Panc1 (cell line): ENCODE data around the gene C1orf198. TPM values are rescaled to one million over a fixed set of nuclear protein-coding genes. Genes with fewer than 3 reads are reported as not detected.

ENCODE experiments used
- ATAC-seq: fragments of 200-7000 bp; cut with Tn5 transposase; 2 replicates; pipeline ENCODE4 v1.9.1; 2020; ENCODE audit warnings: mild to moderate bottlenecking, moderate library complexity
- BruUV-seq: library from RNA; stranded (reverse); fragments of 400-500 nt; replicated peaks from 2 replicates; lab custom pipeline; 2021; lab: Mats Ljungman, UMichigan
- CTCF ChIA-PET: fragments of 300-600 bp; sonication (Branson Sonifier 250); formaldehyde crosslinking; loops from one replicate; lab custom pipeline; 2022; ENCODE audit warnings: antibody characterized with exemption; lab: Charles Lee
- POLR2A ChIA-PET: fragments of 300-600 bp; sonication (Branson Sonifier 250); formaldehyde crosslinking; loops from one replicate; lab custom pipeline; 2022; ENCODE audit warnings: antibody characterized with exemption; lab: Charles Lee
- DNase-seq: peaks from one replicate; pipeline ENCODE4 v3.0.0-alpha.2; 2010; ENCODE audit warnings: low read depth, low spot score
- H3K27ac ChIP-seq: 2 replicates; pipeline ENCODE4 v1.5.1; 2011; ENCODE audit warnings: mild to moderate bottlenecking, low read length, inconsistent platforms
- H3K27me3 ChIP-seq: fragments of 200-500 bp; sonication (Bioruptor generic); 2 replicates; pipeline ENCODE4 v1.6.0; 2014; ENCODE audit warnings: low read length, inconsistent platforms; ENCODE audit not compliant: control insufficient read depth, insufficient read depth
- H3K36me3 ChIP-seq: fragments of 200-500 bp; sonication (Bioruptor generic); 2 replicates; pipeline ENCODE4 v1.5.1; 2014; ENCODE audit warnings: inconsistent platforms, mild to moderate bottlenecking, low read length, moderate library complexity; ENCODE audit not compliant: control insufficient read depth, insufficient read depth
- H3K4me1 ChIP-seq: 2 replicates; pipeline ENCODE4 v1.5.1; 2011; ENCODE audit warnings: inconsistent platforms, mild to moderate bottlenecking, low read length, moderate library complexity; ENCODE audit not compliant: control insufficient read depth, insufficient read depth
- H3K4me3 ChIP-seq, 2 experiments: 2 replicates each; pipeline ENCODE4 v1.5.1; 2011 to 2012; ENCODE audit warnings: low read depth in 2 of 2, low read length in 2 of 2, mild to moderate bottlenecking in 2 of 2, inconsistent platforms in 1 of 2, moderate library complexity in 1 of 2
- H3K9me3 ChIP-seq: fragments of 200-500 bp; sonication (Bioruptor generic); 2 replicates; pipeline ENCODE4 v1.5.1; 2014; ENCODE audit warnings: low read depth, mild to moderate bottlenecking, inconsistent platforms, low read length, moderate library complexity; ENCODE audit not compliant: control insufficient read depth, insufficient read depth
- CTCF ChIP-seq: fragments of 450-650 bp; IDR thresholded peaks from 2 replicates; pipeline ENCODE4 v1.5.1; 2017; ENCODE audit warnings: mild to moderate bottlenecking
- POLR2AphosphoS5 ChIP-seq: IDR thresholded peaks from 2 replicates; pipeline ENCODE4 v1.6.1; 2012; ENCODE audit warnings: mild to moderate bottlenecking, low read depth, low read length, moderate library complexity
- REST ChIP-seq, 2 experiments: IDR thresholded peaks; 2 replicates each; pipeline ENCODE4 v1.6.1; 2011 to 2012; ENCODE audit warnings: low read depth in 2 of 2, control low read depth in 1 of 2, low read length in 1 of 2, mild to moderate bottlenecking in 1 of 2, moderate library complexity in 1 of 2; ENCODE audit not compliant: insufficient read depth in 1 of 2
- SIN3A ChIP-seq: IDR thresholded peaks from 2 replicates; pipeline ENCODE4 v1.6.1; 2012; ENCODE audit warnings: low read depth, mild to moderate bottlenecking, low read length, moderate library complexity, borderline replicate concordance; ENCODE audit not compliant: insufficient read depth
- TCF7L2 ChIP-seq: IDR thresholded peaks from 2 replicates; pipeline ENCODE4 v1.6.1; 2011; ENCODE audit warnings: mild to moderate bottlenecking, low read depth, low read length, inconsistent platforms
- in situ Hi-C: cut with HindIII; loops from 2 replicates; pipeline ENCODE4 v1.10.0; 2016; ENCODE audit warnings: low sequenced_read_pairs, low pct_unique_long_range_greater_than_20kb
- intact Hi-C: fragments of 100-400 bp; cut with micrococcal nuclease; formaldehyde crosslinking; loops from one replicate; pipeline ENCODE4 v1.10.0; 2022; ENCODE audit not compliant: unreplicated experiment
- total RNA-seq: library from RNA; stranded (reverse); gene quantifications from one replicate; pipeline ENCODE4 v1.2.1, GENCODE V29; 2021; ENCODE audit not compliant: unreplicated experiment

Gene C1orf198
- total RNA-seq, 1 experiment from 2014 or later = 33.6 TPM

- BruUV-seq = no TSS peak
- DNase-seq (no peak), ATAC-seq (no peak)
- in situ Hi-C loops (no loop called here), intact Hi-C loops (loop anchor here (1.0 to 5.0 kb wide), 2 partner anchors 119 to 413 kb away; no protein-coding TSS in a partner anchor)
- Histone ChIP-seq H3K27me3 (no peaks in the 10 kb centered on the region), H3K27ac (no peak overlapping the region), H3K4me1 (no peaks in the 10 kb centered on the region), H3K9me3 (no peaks in the 10 kb centered on the region), H3K4me3 (no peak overlapping the region), H3K36me3 (no peaks in the 10 kb centered on the region)
- ChIA-PET POLR2A (interaction anchor here (0.7 kb wide), 1 partner anchor 1228 kb away, joined by 3 read pairs; no protein-coding TSS in a partner anchor), CTCF (interaction anchor here (1.3 kb wide), 2 partner anchors 120 to 412 kb away, joined by 3 read pairs; no protein-coding TSS in a partner anchor)
- no peak for TF ChIP-seq POLR2AphosphoS5
- TF ChIP-seq SIN3A = no peak
- TF ChIP-seq REST (IDR thresholded peaks at IDR 0.05; ENCODE audit: insufficient read depth in 1 of 2, low read depth in 2 of 2, low read length in 1 of 2) = no peak
- no peak for TF ChIP-seq TCF7L2
- TF ChIP-seq CTCF = no peak
These were observed 69.8 kb downstream of the C1orf198 start for GRCh38 chr1:230798491-230798890.

DNA sequence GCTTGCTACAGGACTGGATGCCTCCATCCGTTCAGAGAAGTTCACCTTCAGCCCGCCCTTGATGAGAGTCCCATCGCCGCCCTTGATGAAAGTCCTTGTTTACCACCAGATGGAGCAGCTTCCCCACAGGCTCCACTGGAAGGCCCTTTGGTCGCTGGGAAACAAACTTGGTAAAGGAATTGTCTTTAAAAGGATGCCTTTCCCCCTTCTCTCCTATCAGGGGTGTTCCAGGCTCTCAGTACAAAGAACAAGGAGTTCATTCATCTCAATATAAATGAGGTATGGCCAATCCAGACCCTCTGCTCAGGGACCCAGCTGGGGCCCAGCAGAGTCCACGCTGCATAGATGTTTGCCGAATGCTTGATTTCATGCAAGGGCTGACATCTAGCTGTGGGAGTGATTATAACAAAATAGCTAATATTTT lies 70.4 kb downstream of the C1orf198 start:
- Histone ChIP-seq H3K4me3 (no peak overlapping the region), H3K27ac (no peak overlapping the region), H3K27me3 (no peaks in the 10 kb centered on the region), H3K9me3 (no peaks in the 10 kb centered on the region), H3K4me1 (no peaks in the 10 kb centered on the region), H3K36me3 (no peaks in the 10 kb centered on the region)
- in situ Hi-C loops = no loop called here
- ChIA-PET CTCF (interaction anchor here (1.3 kb wide), 2 partner anchors 121 to 412 kb away, joined by 3 read pairs; no protein-coding TSS in a partner anchor), POLR2A (no interaction called here)
- ATAC-seq (peak; percentile 95), DNase-seq (peak; percentile 28)
- BruUV-seq = no TSS peak
- intact Hi-C loops = loop anchor here (1.0 to 5.0 kb wide), 2 partner anchors 119 to 413 kb away; no protein-coding TSS in a partner anchor
- TF ChIP-seq CTCF = peak; percentile 88
- TF ChIP-seq SIN3A = no peak
